HepG2 (cell line): ENCODE results near the gene EDAR. TPM values are rescaled to one million over a fixed set of nuclear protein-coding genes. Genes with fewer than 3 reads are reported as not detected.

Source experiments
- CHD4 ChIP-seq: fragments of 200-600 bp; sonication (generic); IDR thresholded peaks from 2 replicates; pipeline ENCODE4 v1.7.0; 2017; ENCODE audit warnings: mild to moderate bottlenecking, low read length, borderline replicate concordance
- FOXM1 ChIP-seq: sonication (generic); formaldehyde crosslinking; IDR thresholded peaks from 2 replicates; pipeline ENCODE4 v1.5.0; 2020; ENCODE audit warnings: missing genetic modification reagents
- SYNCRIP ChIP-seq: fragments of 200-400 bp; formaldehyde crosslinking; IDR thresholded peaks from 2 replicates; pipeline ENCODE4 v1.6.1; 2018; ENCODE audit warnings: mild to moderate bottlenecking, low read depth, low read length; ENCODE audit not compliant: insufficient read depth
- ZNF564 ChIP-seq: sonication (generic); formaldehyde crosslinking; IDR thresholded peaks from 2 replicates; pipeline ENCODE4 v1.8.1; 2023; ENCODE audit warnings: mild to moderate bottlenecking, missing genetic modification reagents
- ZNF775 ChIP-seq: sonication (generic); formaldehyde crosslinking; IDR thresholded peaks from 2 replicates; pipeline ENCODE4 v1.4.0; 2020; ENCODE audit warnings: missing genetic modification reagents, mild to moderate bottlenecking, moderate library complexity, borderline replicate concordance
- polyA plus RNA-seq, 8 experiments: library from polyadenylated mRNA; depleted of rRNA in 3 of 8; stranded (reverse) in 7 of 8; unstranded in 1 of 8; fragments of >200 nt; fragmentation: Illumina TruSeq in 4 of 8; extraction: Trizol in 4 of 8; gene quantifications; 2 replicates each; pipeline versions ENCODE4 v1.2.1 to v1.2.3, GENCODE V29; 2011 to 2016; ENCODE audit warnings: low read depth in 4 of 8, missing spikeins in 1 of 8, mixed read lengths in 1 of 8; ENCODE audit not compliant: insufficient read depth in 1 of 8
- total RNA-seq, 5 experiments: library from RNA; depleted of rRNA; stranded (reverse); fragments of >200 nt; fragmentation: Illumina TruSeq; extraction: Trizol; gene quantifications; 2 replicates each; pipeline ENCODE4 v1.2.3, GENCODE V29; 2016; ENCODE audit warnings: low read depth in 1 of 5
- TF ChIP-seq, protein P1 (sequence below): IDR thresholded peaks from 2 replicates; pipeline ENCODE4 v1.6.1; 2016; ENCODE audit warnings: mild to moderate bottlenecking
- TF ChIP-seq, protein P2 (sequence below): sonication (generic); formaldehyde crosslinking; IDR thresholded peaks from 2 replicates; pipeline ENCODE4 v1.8.0; 2022; ENCODE audit warnings: missing genetic modification reagents, low read depth, mild to moderate bottlenecking, borderline replicate concordance
- TF ChIP-seq, protein P3 (sequence below): sonication (generic); formaldehyde crosslinking; conservative IDR thresholded peaks from 2 replicates; pipeline ENCODE4 v1.8.0; 2022; ENCODE audit warnings: low read depth, missing genetic modification reagents
- TF ChIP-seq, protein P4 (sequence below): IDR thresholded peaks from 2 replicates; pipeline ENCODE4 v1.6.1; 2016; ENCODE audit warnings: missing compliant biosample characterization, missing genetic modification reagents, borderline replicate concordance

Gene EDAR
- total and polyA plus RNA-seq, 2 of the 13 experiments (the other 11 are each of a cell fraction or from before 2014, with no cell fraction given) = not detected

DNA sequence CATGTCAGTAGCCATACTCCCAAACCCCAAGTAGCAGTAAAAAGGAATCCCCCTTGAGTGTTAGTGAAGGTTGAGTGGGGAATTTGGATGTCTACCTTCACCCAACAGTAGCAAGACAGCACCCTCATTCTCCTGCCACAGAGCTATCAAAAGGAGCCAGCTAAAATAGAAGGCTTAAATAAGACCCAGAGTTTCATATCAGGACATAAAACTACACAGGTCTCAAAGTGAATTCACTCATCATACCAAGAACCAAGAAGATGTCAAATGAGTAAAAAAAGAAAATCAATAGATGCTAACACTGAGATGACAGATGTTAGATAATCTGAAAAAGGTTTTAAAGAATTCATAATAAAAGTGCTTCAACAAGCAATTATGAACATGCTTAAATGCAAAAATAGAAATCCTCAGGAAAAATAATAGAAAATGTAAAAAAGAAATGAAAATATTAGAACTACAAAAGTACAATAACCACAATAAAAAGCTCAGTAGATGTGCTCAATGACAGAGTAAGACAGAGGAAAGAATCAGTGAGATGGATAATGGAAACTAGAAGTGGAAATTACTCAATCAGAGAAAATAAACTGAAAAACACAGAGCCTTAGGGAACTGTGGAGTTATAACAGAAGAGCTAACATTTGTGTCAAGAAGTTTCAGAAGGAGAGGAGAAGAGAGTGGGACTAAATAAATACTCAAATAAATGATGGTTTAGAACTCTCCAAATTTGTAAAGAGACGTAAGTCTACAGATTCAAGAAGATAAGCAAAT lies 90.5 kb downstream of the EDAR start (continued):
- TF ChIP-seq, protein P1, sequence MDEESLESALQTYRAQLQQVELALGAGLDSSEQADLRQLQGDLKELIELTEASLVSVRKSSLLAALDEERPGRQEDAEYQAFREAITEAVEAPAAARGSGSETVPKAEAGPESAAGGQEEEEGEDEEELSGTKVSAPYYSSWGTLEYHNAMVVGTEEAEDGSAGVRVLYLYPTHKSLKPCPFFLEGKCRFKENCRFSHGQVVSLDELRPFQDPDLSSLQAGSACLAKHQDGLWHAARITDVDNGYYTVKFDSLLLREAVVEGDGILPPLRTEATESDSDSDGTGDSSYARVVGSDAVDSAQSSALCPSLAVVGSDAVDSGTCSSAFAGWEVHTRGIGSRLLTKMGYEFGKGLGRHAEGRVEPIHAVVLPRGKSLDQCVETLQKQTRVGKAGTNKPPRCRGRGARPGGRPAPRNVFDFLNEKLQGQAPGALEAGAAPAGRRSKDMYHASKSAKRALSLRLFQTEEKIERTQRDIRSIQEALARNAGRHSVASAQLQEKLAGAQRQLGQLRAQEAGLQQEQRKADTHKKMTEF = no peak
- TF ChIP-seq, protein P2, sequence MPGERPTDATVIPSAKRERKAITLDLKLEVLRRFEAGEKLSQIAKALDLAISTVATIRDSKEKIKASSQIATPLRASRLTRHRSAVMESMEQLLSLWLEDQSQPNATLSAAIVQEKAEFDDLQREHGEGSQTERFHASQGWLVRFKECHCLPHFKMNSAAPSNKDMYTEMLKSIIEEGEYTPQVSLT (CRISPR knock-in tag) = no peak
- no peak for TF ChIP-seq FOXM1
- no peak for TF ChIP-seq ZNF564 (CRISPR knock-in tag)
- TF ChIP-seq CHD4 = no peak
- TF ChIP-seq, protein P3, sequence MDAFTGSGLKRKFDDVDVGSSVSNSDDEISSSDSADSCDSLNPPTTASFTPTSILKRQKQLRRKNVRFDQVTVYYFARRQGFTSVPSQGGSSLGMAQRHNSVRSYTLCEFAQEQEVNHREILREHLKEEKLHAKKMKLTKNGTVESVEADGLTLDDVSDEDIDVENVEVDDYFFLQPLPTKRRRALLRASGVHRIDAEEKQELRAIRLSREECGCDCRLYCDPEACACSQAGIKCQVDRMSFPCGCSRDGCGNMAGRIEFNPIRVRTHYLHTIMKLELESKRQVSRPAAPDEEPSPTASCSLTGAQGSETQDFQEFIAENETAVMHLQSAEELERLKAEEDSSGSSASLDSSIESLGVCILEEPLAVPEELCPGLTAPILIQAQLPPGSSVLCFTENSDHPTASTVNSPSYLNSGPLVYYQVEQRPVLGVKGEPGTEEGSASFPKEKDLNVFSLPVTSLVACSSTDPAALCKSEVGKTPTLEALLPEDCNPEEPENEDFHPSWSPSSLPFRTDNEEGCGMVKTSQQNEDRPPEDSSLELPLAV (CRISPR knock-in tag) = no peak
- TF ChIP-seq, protein P4, sequence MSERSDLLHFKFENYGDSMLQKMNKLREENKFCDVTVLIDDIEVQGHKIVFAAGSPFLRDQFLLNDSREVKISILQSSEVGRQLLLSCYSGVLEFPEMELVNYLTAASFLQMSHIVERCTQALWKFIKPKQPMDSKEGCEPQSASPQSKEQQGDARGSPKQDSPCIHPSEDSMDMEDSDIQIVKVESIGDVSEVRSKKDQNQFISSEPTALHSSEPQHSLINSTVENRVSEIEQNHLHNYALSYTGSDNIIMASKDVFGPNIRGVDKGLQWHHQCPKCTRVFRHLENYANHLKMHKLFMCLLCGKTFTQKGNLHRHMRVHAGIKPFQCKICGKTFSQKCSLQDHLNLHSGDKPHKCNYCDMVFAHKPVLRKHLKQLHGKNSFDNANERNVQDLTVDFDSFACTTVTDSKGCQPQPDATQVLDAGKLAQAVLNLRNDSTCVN (CRISPR knock-in tag) = no peak
- no peak for TF ChIP-seq ZNF775 (CRISPR knock-in tag)
- TF ChIP-seq SYNCRIP = no peak
